Astrocyte (in vitro differentiated cells and primary cell): ENCODE data around the gene ADSS1.

Source experiments
- CTCF ChIP-seq: IDR thresholded peaks from 2 replicates; pipeline ENCODE4 v1.5.1; 2011; ENCODE audit warnings: low read depth, mild to moderate bottlenecking, inconsistent platforms, low read length, moderate library complexity; ENCODE audit not compliant: insufficient read depth
- EZH2 ChIP-seq: IDR thresholded peaks from 2 replicates; pipeline ENCODE4 v1.6.1; 2012; ENCODE audit warnings: mild to moderate bottlenecking, low read length, inconsistent platforms; ENCODE audit not compliant: insufficient read depth

- TF ChIP-seq CTCF (no peak), EZH2 (no peak)
Measured at GRCh38 chr14:104788161-104788818, 64.3 kb downstream of the ADSS1 start.
